ENCODE results near the gene TBCE. TPM values are rescaled to one million over a fixed set of nuclear protein-coding genes. Genes with fewer than 3 reads are reported as not detected.
"Not testable (repeated sequence)": the region's sequence is repeated elsewhere in the genome, so short reads cannot be mapped to it uniquely, and the experiment has no call there.

TBCE gene
- total RNA-seq, 1 experiment from 2014 or later, result 41.6 TPM

DNA sequence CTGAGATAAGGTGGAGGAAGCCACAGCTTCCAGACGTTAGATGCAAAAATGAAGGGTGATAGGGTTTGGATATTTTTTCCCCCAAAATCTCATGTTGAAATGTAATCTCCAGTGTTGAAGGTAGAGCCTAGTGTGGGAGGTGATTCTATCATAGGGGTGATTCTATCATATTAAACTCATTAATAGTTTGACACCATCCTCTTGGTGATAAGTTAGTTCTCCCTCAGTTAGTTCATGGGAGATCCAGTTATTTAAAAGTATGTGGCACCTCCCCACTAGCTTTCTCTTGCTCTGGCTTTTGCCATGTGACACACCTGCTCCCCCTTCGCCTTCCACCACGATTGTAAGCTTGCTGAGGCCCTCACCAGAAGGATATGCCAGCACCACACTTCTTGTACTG is 8.3 kb upstream of the TBCE start:
- H2BK20ac ChIP-seq (ENCODE audit: low read depth, low read length, poor library complexity, severe bottlenecking), result no peak overlapping the region
- no peak overlapping the region for H4K91ac ChIP-seq (ENCODE audit: insufficient read length, low read depth, low read length)
- Mint-ChIP-seq H3K27ac (no peak overlapping the region; a peak in 1 of 7 replicates), H3K9me3 (no peaks in the 10 kb centered on the region), H3K4me3 (no peak overlapping the region), H3K27me3 (ENCODE audit: low read depth) (no peaks in the 10 kb centered on the region), H3K36me3 (ENCODE audit: insufficient read depth in 1 of 3, low read depth in 3 of 3) (no peaks in the 10 kb centered on the region), H3K4me1 (peaks cover 7 to 15% of the 10 kb centered on the region in 2 experiments)
- WGBS (ENCODE audit: extremely low coverage, insufficient read length, low lambda C conversion rate), result no CpG with 5 or more reads among the region's 3 CpGs
- no peaks in the 10 kb centered on the region for H3K23me2 ChIP-seq (ENCODE audit: insufficient read length, low read depth, low read length, poor library complexity, severe bottlenecking)
- no peak overlapping the region for H3K9ac ChIP-seq (ENCODE audit: extremely low read depth, insufficient read length, low read length)
- H4K20me1 ChIP-seq (ENCODE audit: control insufficient read depth, insufficient read depth, insufficient read length), result no peaks in the 10 kb centered on the region
- H2BK120ac ChIP-seq (ENCODE audit: low read depth, low read length, poor library complexity, severe bottlenecking), result no peak overlapping the region
- no peak overlapping the region for H2BK15ac ChIP-seq (ENCODE audit: low read depth, low read length)
- H3K18ac ChIP-seq (ENCODE audit: insufficient read length, low read depth, low read length), result no peak overlapping the region
- H3T11ph ChIP-seq (ENCODE audit: low read length), result no peak overlapping the region
- no peak overlapping the region for H3K4me2 ChIP-seq (ENCODE audit: insufficient read depth, insufficient read length, low read length)
- H2BK5ac ChIP-seq (ENCODE audit: insufficient read length, low read length), result no peak overlapping the region
- H3K4me1 ChIP-seq (ENCODE audit: insufficient read depth, low read length), result peaks cover 4% of the 10 kb centered on the region; the same call in 1 of the 2 replicates
- no peak overlapping the region for H3K56ac ChIP-seq (ENCODE audit: insufficient read length, low read depth, low read length)
- H3K4ac ChIP-seq (ENCODE audit: low read depth, low read length), result no peak overlapping the region
- DNase-seq, result no peak
- no peak overlapping the region for H3K27ac ChIP-seq (ENCODE audit: insufficient read length, low read depth, low read length)
- no peak overlapping the region for H2AFZ ChIP-seq (ENCODE audit: low read length)
- TF ChIP-seq, protein P1, sequence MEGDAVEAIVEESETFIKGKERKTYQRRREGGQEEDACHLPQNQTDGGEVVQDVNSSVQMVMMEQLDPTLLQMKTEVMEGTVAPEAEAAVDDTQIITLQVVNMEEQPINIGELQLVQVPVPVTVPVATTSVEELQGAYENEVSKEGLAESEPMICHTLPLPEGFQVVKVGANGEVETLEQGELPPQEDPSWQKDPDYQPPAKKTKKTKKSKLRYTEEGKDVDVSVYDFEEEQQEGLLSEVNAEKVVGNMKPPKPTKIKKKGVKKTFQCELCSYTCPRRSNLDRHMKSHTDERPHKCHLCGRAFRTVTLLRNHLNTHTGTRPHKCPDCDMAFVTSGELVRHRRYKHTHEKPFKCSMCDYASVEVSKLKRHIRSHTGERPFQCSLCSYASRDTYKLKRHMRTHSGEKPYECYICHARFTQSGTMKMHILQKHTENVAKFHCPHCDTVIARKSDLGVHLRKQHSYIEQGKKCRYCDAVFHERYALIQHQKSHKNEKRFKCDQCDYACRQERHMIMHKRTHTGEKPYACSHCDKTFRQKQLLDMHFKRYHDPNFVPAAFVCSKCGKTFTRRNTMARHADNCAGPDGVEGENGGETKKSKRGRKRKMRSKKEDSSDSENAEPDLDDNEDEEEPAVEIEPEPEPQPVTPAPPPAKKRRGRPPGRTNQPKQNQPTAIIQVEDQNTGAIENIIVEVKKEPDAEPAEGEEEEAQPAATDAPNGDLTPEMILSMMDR (conservative IDR thresholded peaks at IDR 0.05), result no peak
- H3K14ac ChIP-seq (ENCODE audit: insufficient read depth, low read length), result no peak overlapping the region
- H2BK12ac ChIP-seq (ENCODE audit: insufficient read length, low read depth, low read length), result no peak overlapping the region
- no peak overlapping the region for H2AK5ac ChIP-seq (ENCODE audit: insufficient read length, low read length)
- H3K79me1 ChIP-seq (ENCODE audit: insufficient read depth, low read depth, low read length, poor library complexity, severe bottlenecking), result no peaks in the 10 kb centered on the region
- H3K9me3 ChIP-seq (ENCODE audit: control insufficient read depth, low read depth, low read length), result no peaks in the 10 kb centered on the region
- no peak overlapping the region for H4K5ac ChIP-seq (ENCODE audit: insufficient read length, low read depth, low read length)
- no peaks in the 10 kb centered on the region for H3K79me2 ChIP-seq (ENCODE audit: insufficient read depth, low read length)
- H3K27me3 ChIP-seq (ENCODE audit: insufficient read depth, low read length), result no peaks in the 10 kb centered on the region
- H4K8ac ChIP-seq (replicated peaks; ENCODE audit: insufficient read length, low read depth, low read length), result no peak overlapping the region
- no peak overlapping the region for H3K23ac ChIP-seq (ENCODE audit: insufficient read length, low read depth, low read length)

DNA sequence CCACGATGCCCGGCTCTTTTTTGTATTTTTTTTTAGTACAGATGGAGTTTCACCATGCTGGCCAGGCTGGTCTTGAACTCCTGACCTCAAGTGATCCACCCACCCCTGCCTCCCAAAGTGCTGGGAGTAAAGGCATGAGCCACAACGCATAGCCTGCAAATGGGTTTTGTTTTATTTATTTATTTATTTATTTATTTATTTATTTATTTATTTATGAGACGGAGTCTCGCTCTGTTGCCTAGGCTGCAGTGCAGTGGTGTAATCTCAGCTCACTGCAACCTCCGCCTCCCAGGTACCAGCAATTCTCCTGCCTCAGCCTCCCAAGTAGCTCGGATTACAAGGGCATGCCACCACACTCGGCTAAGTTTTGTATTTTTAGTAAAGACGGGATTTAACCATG is 3.0 kb upstream of the TBCE start:
- H2BK120ac ChIP-seq (ENCODE audit: low read depth, low read length, poor library complexity, severe bottlenecking); H3K14ac ChIP-seq (ENCODE audit: insufficient read depth, low read length); H3K9me3 Mint-ChIP-seq; H2AK5ac ChIP-seq (ENCODE audit: insufficient read length, low read length); H3K36me3 Mint-ChIP-seq (ENCODE audit: insufficient read depth in 1 of 3, low read depth in 3 of 3); H3K23me2 ChIP-seq (ENCODE audit: insufficient read length, low read depth, low read length, poor library complexity, severe bottlenecking); H3K27me3 ChIP-seq (ENCODE audit: insufficient read depth, low read length); H3T11ph ChIP-seq (ENCODE audit: low read length); H3K79me2 ChIP-seq (ENCODE audit: insufficient read depth, low read length); H3K23ac ChIP-seq (ENCODE audit: insufficient read length, low read depth, low read length); H4K20me1 ChIP-seq (ENCODE audit: control insufficient read depth, insufficient read depth, insufficient read length); H2BK20ac ChIP-seq (ENCODE audit: low read depth, low read length, poor library complexity, severe bottlenecking); H3K18ac ChIP-seq (ENCODE audit: insufficient read length, low read depth, low read length); H3K9ac ChIP-seq (ENCODE audit: extremely low read depth, insufficient read length, low read length); DNase-seq; H3K4me1 ChIP-seq (ENCODE audit: insufficient read depth, low read length); H4K5ac ChIP-seq (ENCODE audit: insufficient read length, low read depth, low read length); H2BK12ac ChIP-seq (ENCODE audit: insufficient read length, low read depth, low read length); H2BK5ac ChIP-seq (ENCODE audit: insufficient read length, low read length); H3K4ac ChIP-seq (ENCODE audit: low read depth, low read length); H3K27ac ChIP-seq (ENCODE audit: insufficient read length, low read depth, low read length); H3K27me3 Mint-ChIP-seq (ENCODE audit: low read depth); H4K91ac ChIP-seq (ENCODE audit: insufficient read length, low read depth, low read length); H2BK15ac ChIP-seq (ENCODE audit: low read depth, low read length); H3K56ac ChIP-seq (ENCODE audit: insufficient read length, low read depth, low read length); H3K4me3 Mint-ChIP-seq; H2AFZ ChIP-seq (ENCODE audit: low read length); H3K4me2 ChIP-seq (ENCODE audit: insufficient read depth, insufficient read length, low read length); H3K79me1 ChIP-seq (ENCODE audit: insufficient read depth, low read depth, low read length, poor library complexity, severe bottlenecking); H3K27ac Mint-ChIP-seq; H3K9me3 ChIP-seq (ENCODE audit: control insufficient read depth, low read depth, low read length); H4K8ac ChIP-seq (replicated peaks; ENCODE audit: insufficient read length, low read depth, low read length): not testable (repeated sequence)
- no CpG with 5 or more reads among the region's 9 CpGs for WGBS (ENCODE audit: extremely low coverage, insufficient read length, low lambda C conversion rate)
- peaks cover 15 to 16% of the 10 kb centered on the region in 2 experiments for H3K4me1 Mint-ChIP-seq
